ENCODE data around the gene SELENOV.
A peak's percentile ranks its signal among the peaks of the same experiment; 100 is the strongest.
"Not testable (repeated sequence)": the region's sequence is repeated elsewhere in the genome, so short reads cannot be mapped to it uniquely, and the experiment has no call there.

The SELENOV gene

GRCh38 chr19:39514840-39515550, at the start of gene SELENOV:
SELENOV (plus strand) TSS chr19:39515139; CDS start chr19:39515213, 74 bp downstream.
- no peak for DNase-seq

GRCh38 chr19:39465956-39466747, 48.8 kb upstream of the SELENOV start:
- DNase-seq, result no peak

GRCh38 chr19:39467941-39468340, 47.0 kb upstream of the SELENOV start:
- DNase-seq, result no peak

- DNase-seq, result no peak
Measured at GRCh38 chr19:39469036-39469435, 45.9 kb upstream of the SELENOV start.

GRCh38 chr19:39469567-39469966, 45.4 kb upstream of the SELENOV start:
- DNase-seq, result no peak

GRCh38 chr19:39470724-39471339, 44.1 kb upstream of the SELENOV start:
- no peak for DNase-seq

GRCh38 chr19:39471756-39472536, 43.0 kb upstream of the SELENOV start:
- DNase-seq, result no peak

GRCh38 chr19:39472746-39473442, 42.0 kb upstream of the SELENOV start:
- DNase-seq, result no peak

GRCh38 chr19:39473443-39473960, 41.4 kb upstream of the SELENOV start:
- no peak for DNase-seq

- no peak for DNase-seq
Measured at GRCh38 chr19:39474139-39474620, 40.8 kb upstream of the SELENOV start.

- no peak for DNase-seq
Measured at GRCh38 chr19:39475748-39476147, 39.2 kb upstream of the SELENOV start.

- DNase-seq, result not testable (repeated sequence)
Measured at GRCh38 chr19:39479319-39479801, 35.6 kb upstream of the SELENOV start.

GRCh38 chr19:39479916-39480315, 35.0 kb upstream of the SELENOV start:
- DNase-seq, result no peak

GRCh38 chr19:39480337-39481228, 34.4 kb upstream of the SELENOV start, which contains the start of gene TIMM50:
TIMM50 (plus strand) TSS chr19:39480838; CDS start chr19:39480854, 16 bp downstream.
- peak; percentile 90 for DNase-seq

GRCh38 chr19:39481229-39481545, 33.8 kb upstream of the SELENOV start:
- no peak for DNase-seq

GRCh38 chr19:39481676-39482075, 33.3 kb upstream of the SELENOV start:
- no peak for DNase-seq

- no peak for DNase-seq
Measured at GRCh38 chr19:39483141-39483540, 31.8 kb upstream of the SELENOV start.

GRCh38 chr19:39489756-39490155, 25.2 kb upstream of the SELENOV start:
- no peak for DNase-seq

GRCh38 chr19:39492225-39492624, 22.7 kb upstream of the SELENOV start:
- no peak for DNase-seq

- no peak for DNase-seq
Measured at GRCh38 chr19:39492788-39493187, 22.2 kb upstream of the SELENOV start.

GRCh38 chr19:39494661-39495060, 20.3 kb upstream of the SELENOV start:
- DNase-seq, result no peak

Data from NCI-H2107 (cell line).